GM12872 (cell line): ENCODE data around the gene ANXA2.

Experiments used
- TF ChIP-seq, protein P1 (sequence below): IDR thresholded peaks from 3 replicates; pipeline ENCODE4 v1.5.1; 2011; ENCODE audit warnings: low read depth, mild to moderate bottlenecking, low read length, moderate library complexity; ENCODE audit not compliant: insufficient read depth

Gene ANXA2

GRCh38 chr15:60362321-60363086 lies 35.3 kb downstream of the ANXA2 start:
- TF ChIP-seq, protein P1, sequence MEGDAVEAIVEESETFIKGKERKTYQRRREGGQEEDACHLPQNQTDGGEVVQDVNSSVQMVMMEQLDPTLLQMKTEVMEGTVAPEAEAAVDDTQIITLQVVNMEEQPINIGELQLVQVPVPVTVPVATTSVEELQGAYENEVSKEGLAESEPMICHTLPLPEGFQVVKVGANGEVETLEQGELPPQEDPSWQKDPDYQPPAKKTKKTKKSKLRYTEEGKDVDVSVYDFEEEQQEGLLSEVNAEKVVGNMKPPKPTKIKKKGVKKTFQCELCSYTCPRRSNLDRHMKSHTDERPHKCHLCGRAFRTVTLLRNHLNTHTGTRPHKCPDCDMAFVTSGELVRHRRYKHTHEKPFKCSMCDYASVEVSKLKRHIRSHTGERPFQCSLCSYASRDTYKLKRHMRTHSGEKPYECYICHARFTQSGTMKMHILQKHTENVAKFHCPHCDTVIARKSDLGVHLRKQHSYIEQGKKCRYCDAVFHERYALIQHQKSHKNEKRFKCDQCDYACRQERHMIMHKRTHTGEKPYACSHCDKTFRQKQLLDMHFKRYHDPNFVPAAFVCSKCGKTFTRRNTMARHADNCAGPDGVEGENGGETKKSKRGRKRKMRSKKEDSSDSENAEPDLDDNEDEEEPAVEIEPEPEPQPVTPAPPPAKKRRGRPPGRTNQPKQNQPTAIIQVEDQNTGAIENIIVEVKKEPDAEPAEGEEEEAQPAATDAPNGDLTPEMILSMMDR, result no peak

DNA sequence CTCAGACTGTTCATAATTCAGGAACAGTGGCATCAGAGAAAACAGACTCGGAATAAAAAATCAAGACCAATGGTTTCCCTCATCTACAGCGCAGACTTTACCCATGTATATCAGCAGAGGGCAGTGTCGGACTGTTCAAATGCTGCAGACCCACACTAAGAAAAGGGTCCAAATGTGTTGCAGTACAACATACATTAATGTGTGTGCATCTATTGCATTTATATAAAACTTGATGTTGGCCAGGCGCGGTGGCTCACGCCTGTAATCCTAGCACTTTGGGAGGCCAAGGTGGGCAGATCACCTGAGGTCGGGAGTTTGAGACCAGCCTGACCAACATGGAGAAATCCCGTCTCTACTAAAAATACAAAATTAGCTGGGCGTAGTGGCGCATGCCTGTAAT lies 38.0 kb downstream of the ANXA2 start:
- TF ChIP-seq, protein P1, result peak; percentile 70

GRCh38 chr15:60358935-60359682 lies 38.7 kb downstream of the ANXA2 start:
- TF ChIP-seq, protein P1, result no peak

GRCh38 chr15:60356832-60357231 lies 41.0 kb downstream of the ANXA2 start:
- TF ChIP-seq, protein P1, result no peak

DNA sequence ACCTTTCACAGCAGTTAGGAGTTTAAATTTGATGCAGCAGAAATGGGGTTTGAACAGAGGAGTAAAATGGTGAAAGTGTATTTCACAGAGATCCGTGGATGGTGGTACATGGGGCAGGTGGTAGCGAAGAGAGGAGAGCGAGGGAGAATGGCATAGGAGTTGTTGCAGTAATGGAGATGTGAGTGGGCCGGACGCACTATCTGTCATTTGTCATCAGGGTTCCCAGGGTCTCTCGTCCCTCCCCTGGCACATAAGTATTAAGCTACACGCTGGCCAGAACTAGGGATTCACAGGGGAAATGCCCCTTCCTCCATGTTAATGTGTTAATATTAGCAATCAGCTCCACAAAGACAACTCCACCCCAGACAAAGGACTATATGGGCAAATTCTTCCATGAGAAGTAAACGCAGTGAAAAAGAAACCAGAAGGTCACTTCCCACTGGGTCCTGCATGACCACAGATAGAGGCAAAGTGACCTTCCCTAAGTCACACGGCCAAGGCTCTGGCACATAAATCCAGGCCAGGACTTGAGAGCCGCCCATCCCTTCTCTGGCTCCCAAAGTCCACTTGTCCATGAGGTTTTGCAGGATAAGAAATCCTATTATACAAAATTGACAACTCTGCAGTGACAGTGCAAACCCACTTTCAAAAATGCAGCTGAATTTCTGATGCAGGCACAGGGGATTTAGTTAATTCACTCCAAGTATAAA lies 42.5 kb downstream of the ANXA2 start:
- TF ChIP-seq, protein P1, result no peak

GRCh38 chr15:60353245-60353920 lies 44.4 kb downstream of the ANXA2 start:
- TF ChIP-seq, protein P1, result no peak

DNA sequence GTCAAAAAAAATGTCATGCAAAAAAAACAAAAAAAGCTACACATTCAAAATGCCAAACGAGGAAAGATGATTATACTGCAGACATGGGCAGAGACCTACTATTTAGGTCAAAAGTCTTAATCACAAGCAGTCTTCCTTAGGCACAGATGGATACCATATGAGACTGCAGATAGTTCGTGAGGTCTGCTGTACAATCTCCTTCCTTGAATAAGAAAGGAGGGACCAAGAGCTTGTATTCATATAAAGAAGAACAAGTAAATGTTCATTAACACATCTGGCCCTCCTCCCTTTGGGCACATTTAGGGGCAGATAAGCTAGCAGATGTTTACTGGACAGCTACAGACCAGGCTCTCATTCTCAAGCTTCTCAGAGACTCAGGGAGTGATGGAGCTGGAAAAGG lies 45.3 kb downstream of the ANXA2 start:
- TF ChIP-seq, protein P1, result no peak
